GM10266 (cell line): Measurements from ENCODE around the gene OAF.

Experiments
- DNase-seq: peaks from one replicate; pipeline ENCODE4 v3.0.0; 2012; ENCODE audit errors: extremely low spot score
- CTCF ChIP-seq: IDR thresholded peaks from 2 replicates; pipeline ENCODE4 v1.5.1; 2012; ENCODE audit warnings: mild to moderate bottlenecking, low read depth; ENCODE audit not compliant: control insufficient read depth, insufficient read depth; ENCODE audit errors: missing control alignments

OAF gene

GRCh38 chr11:120256178-120256577 lies 45.3 kb downstream of the OAF start:
- no peak for DNase-seq
- no peak for TF ChIP-seq CTCF

GRCh38 chr11:120256779-120257178 lies 45.9 kb downstream of the OAF start:
- no peak for TF ChIP-seq CTCF
- no peak for DNase-seq

- TF ChIP-seq CTCF = no peak
- no peak for DNase-seq
These were observed 46.5 kb downstream of the OAF start for GRCh38 chr11:120257346-120257745.

- DNase-seq = no peak
- no peak for TF ChIP-seq CTCF
These were observed 47.8 kb downstream of the OAF start for GRCh38 chr11:120258661-120259060.

GRCh38 chr11:120259241-120259640 lies 48.4 kb downstream of the OAF start:
- no peak for TF ChIP-seq CTCF
- no peak for DNase-seq

GRCh38 chr11:120259988-120260565 lies 49.2 kb downstream of the OAF start:
- DNase-seq = no peak
- no peak for TF ChIP-seq CTCF

- TF ChIP-seq CTCF = no peak
- no peak for DNase-seq
These were observed 49.8 kb downstream of the OAF start for GRCh38 chr11:120260616-120261015.
